Mucosa of gallbladder (tissue), 1 donor: ENCODE data around the gene PROM2. TPM values are rescaled to one million over a fixed set of nuclear protein-coding genes. Genes with fewer than 3 reads are reported as not detected.
A peak's percentile ranks its signal among the peaks of the same experiment; 100 is the strongest.

Experiments
- DNase-seq: peaks from one replicate; pipeline ENCODE4 v3.0.0-alpha.2; 2020; ENCODE audit warnings: low spot score
- total RNA-seq: library from RNA; stranded (reverse); gene quantifications from one replicate; pipeline ENCODE4 v1.2.1, GENCODE V29; 2021
- donor health status: DM: no; HTN: no; CAD: no.

PROM2 gene
- total RNA-seq, 1 donor from 2014 or later, result 202 TPM

DNA sequence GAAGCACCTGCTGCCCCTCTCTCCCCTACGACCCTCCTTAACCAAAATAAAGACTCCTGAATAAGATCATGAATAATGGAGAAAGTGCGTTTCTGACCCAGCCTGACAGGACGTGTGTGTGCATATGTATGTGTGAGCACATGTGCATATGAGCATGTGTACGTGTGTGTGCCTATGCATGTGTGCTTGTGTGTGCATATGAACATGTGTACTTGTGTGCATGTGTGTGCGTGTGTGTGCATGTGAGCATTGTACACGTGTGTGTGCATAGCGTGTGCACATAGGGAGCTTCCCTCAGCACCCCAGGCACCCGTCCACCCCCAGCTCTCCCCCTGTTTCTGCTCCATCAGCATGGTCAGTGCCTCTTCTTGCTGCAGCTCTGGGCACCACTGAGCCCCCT, 33.6 kb downstream of the PROM2 start:
- DNase-seq, result no peak

DNA sequence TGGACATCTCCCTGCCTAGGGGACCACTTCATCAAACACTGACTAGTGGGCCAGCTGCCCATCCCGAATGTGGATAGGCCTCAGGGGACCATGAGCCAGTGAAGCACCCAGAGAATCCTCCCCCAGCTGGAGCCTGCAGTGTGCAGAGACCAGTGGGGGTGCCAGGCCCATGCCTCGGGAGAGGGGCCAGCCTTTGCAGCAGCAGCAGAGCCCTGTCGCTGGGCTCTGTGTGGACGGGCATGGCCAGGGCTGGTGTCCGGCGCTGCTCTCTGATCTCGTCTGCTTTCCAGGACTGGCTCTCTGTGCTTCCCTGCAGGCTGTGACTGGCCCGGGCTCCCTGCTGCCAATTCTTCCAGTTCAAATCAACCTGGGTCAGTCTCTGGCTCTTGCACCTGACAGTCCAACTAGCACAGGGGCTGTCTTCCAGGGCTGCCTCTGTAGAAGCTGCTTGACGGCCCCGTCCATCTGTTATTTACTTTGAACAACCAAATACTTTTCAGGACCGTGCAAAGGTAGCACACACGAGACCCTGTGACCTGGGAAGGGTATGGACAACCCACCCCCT, 34.3 kb downstream of the PROM2 start:
- no peak for DNase-seq

DNA sequence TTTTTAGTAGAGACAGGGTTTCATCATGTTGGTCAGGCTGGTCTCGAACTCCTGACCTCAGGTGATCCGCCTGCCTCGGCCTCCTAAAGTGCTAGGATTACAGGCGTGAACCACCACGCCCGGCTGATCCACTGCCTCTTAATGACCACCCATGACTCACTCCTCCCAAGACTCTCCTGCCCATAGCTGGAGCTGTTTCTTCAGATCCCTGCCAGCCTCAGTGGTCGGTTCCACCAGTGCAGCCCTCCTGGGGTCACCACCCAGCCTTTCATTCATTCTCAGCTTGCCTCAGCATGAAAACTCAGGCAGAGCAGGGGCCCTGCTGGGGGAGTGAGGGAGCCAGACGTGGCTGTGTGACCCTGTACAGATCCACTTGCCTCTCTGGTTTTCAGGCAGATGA, 35.4 kb downstream of the PROM2 start:
- DNase-seq, result no peak

DNA sequence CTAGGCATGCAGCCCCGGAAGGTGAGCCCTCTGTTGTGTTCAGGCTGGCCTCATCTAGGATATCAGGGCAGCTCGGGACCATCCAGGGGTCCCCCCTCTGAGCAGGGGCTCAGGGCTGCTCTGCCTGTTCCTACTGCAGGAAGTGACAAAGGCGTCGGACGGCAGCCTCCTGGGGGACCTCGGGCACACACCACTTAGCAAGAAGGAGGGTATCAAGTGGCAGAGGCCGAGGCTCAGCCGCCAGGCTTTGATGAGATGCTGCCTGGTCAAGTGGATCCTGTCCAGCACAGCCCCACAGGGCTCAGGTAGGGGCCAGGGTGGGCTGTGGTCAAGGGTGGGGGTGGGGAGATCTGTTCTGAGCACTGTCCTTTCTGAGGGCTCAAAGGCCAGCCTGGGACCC, 36.0 kb downstream of the PROM2 start:
- no peak for DNase-seq

DNA sequence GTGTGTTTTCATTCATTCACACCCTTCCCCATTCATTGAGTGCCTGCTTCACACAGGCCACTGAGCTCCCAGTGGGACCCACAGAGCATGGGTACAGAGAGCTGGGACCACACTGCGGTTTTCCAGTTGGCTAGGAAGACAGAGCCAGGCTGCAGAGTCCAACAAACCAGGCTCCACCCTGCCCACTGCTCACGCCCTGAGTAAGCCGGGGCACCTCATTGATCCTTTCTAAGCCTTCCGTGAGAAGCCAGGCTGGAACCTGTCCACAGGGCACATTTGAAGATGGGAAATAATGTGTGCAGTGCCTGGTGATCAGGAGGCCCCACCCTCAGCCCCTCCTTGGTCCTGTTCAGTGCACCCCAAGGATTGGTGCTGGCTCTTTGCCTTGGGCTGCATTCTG, 36.4 kb downstream of the PROM2 start:
- peak; percentile 83 for DNase-seq

DNA sequence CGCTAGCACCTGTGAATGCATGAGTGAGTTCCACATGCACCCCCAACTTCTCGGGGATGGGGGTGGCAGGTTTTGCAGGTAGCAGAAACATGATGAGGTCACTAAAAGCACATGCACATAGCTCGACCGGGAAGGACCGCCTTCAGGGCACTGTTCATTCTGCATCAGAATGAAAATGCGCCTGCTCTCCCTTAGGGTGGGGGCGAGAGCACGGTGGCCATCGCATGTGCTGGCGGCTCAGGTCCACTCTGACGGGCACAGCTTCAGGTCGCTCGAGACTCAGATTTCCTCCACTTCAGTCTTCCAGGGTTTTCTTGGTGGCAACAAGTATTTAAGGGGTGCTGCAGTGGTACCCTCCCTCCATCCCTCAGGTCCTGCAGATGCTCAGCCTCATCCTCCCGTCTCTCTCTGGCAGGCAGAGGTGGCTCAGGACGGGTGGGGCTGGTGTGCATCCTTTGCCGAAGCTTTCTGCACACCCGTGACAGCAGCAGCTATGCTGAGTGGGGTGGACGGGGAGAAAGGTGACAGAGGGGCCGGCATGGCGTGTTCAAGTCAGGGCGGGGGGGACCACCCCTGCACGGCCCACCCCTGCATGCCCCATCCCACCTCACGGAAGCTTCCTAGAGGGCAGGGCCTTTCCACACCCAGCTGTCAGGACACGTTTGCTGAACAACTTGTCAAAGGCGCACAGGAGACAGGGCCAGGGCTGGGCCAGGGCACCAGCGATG, 37.7 kb downstream of the PROM2 start:
- DNase-seq, result no peak

DNA sequence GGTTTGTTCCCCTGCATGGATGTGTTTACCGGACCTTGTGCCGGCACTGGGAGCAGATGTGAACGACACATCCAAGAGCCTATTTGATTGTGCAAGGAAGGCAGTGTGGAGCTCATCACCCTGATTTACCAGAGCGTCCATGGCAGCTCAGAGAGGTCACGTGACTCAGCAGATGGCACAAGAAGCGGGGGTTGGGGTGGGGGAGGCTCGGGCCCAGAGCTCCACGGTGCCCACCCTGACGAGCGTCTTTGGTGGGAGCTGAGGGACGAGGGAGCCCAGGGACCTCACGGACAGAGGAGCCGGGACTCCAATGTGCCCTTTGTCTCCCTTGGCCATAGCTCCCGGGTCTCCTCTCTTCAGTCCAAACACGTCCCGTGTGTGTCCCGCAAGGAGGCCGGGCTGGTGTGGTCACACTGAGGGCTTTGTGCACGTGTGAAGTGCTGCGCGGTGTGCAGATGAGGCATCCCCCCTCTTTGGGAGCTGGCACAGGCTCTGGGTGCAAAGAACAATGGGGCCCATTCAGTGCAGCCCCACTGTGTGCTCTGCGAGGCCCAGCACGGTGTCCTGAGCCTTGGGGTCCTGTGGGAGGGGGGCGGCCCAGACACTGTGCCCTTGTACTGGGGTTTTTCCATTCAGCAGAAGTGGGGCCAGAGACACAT, 38.4 kb downstream of the PROM2 start:
- no peak for DNase-seq

DNA sequence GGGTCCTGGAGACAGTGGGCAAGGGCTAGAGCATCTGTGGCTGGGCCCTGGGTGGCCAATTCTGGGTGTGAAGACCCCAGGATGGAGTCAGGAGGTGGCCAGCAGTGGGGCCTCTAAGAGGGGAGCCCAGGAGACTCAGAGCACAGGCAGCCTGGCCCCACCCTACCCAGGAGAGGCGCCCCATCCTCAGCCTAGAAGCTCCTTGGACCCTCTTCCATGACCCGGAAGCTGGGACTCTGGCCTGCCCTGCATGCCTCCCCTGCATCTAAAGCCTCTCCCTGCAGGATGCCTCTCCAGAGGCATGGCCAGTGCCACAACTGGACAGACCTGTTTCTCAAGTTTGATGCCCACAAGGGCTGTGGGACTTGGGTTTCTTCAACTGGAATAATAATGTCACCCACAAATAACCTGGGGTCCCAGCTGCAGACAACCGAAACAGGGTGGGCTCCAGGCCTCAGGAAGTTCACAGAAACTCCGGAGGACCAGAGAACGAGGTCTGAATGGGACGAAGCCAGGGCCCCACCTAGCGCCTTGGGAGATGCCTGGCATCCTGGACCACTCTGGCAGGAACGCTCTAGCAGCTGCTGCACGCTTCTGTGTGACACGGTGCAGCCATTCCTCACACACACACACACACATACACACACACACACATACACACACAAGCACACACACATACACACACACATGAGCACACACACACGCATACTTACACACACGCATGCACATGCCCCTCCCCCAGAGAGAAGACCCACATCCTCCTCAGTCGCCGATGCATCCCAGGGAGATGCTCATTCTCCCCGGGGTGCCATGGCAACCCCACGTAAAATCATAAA, 39.3 kb downstream of the PROM2 start:
- peak; percentile 66 for DNase-seq

DNA sequence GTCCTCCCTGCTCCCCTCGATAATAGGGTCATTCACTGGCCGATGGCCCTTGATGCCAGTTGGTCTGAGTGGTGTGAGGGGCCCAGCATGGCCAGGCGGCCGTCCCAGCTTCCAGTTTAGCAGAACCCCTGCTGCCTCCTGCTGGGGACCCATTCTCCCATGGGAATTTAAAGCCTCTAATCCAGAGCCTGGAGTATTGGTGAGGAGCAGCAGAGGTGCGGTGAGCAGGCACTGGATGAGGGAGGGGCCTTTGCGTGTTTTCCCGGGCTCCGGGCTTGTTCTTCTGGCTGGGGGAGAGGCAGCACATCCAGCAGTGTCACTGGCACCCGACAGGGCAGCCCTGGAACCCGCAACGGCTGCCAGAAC, 40.3 kb downstream of the PROM2 start:
- DNase-seq, result no peak

DNA sequence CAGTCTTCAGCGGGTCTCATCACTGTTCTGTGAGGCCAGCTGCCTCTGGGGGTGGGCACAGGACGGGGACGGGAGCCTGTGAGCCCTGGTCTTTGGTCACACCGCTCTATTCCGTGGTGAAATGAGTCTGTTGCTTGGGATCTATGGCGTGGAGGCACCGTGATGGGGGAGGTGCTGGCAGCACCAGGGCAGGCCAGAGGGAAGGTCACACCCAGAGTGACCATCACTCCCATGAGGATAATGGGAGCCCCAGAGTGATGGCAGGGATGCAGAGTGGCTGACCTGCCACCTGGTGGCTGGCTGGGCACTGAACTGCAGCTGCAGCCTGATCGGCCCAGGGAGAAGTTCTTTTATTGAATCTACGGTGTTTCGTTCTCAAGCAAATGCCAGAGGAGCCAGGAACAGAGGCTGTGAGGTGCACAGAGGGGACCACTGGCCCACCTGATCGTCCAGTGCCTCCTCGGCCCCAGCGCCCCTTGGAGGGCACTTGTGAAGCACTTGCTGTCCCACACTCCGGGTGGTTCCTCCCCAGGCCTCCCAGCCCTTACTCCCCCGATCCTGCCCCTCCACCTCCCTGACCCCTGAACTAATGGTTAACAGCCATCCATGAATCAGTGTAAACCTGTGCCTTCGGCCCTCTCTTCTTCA, 40.8 kb downstream of the PROM2 start:
- DNase-seq, result peak; percentile 32

DNA sequence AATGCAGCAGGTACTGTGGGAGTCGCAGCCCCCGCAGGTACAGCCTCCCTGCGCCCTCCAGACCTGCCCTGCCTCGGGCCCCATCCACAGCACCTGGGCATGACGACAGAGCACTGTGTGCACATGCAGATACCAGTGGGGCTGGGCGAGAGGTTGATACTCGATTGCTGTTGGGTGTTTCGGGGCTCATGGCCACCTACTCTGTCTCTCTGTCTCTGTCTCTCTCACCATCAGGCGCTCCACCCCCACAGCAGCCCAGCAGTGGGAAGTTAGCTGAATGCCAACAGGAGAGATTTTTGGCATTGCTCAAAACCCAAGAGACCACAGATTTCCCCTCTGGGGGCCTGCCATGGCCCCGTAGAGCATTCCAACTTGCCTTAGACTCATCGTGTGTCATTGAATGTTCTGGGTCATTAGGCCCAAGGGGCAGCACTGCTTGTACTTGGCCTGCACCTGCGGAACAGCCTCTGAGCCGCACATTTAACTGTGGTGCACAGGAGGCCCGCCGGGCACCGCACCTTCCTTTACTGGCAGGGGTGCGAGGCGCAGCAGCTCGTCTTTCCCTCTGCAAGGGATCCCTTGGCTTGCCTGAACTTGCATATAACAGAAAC, 41.7 kb downstream of the PROM2 start:
- no peak for DNase-seq

DNA sequence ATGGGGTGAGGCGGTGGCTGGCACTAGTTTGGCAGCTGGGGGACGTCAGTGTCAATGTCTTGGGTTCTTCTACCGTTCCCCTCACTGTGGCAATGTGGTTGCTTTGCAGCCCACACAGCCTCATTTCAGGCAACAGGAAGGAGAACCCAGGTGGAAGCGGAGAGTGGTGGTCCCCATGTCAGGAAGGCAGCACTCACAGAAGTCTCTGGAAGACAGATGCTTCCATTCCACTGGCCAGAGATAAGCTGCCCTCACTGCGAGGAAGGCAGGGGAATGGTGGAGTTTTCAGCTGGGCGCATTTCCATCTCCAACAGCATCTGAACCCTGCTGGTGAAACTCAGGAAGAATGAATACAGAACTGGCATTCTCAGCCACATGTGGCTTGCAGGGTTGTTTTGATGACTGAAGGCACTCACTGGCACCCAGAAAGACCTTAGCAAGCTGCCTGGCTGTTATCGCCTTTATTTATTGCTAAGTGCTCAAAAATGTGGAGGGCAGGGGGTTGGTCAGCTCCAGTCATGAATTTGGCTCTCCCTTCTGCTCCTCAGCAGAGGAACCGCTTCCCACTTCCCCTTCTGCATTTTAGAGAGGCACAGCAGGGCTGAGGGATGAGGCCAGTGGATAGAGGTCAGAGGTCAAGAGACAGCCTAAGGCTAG, 42.3 kb downstream of the PROM2 start:
- no peak for DNase-seq

DNA sequence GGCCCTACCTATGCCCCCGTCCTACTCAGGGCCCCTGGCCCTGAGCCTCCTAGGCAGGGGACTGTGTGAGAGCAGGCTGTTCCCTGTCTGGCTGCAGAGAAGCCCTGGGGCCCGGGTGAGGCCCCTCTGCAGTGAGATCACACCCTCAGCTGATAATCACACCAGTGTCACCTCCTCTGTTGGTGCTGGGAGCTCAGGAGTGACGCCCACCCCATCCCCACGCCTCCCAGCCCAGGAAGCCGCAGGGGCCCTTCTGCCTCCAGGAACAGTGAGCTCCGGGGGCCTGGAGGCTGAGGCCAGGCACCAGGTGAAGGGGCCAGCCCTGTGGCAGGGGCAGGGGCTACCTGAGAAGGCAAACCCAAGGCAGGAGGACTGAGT, 42.9 kb downstream of the PROM2 start:
- DNase-seq, result no peak

DNA sequence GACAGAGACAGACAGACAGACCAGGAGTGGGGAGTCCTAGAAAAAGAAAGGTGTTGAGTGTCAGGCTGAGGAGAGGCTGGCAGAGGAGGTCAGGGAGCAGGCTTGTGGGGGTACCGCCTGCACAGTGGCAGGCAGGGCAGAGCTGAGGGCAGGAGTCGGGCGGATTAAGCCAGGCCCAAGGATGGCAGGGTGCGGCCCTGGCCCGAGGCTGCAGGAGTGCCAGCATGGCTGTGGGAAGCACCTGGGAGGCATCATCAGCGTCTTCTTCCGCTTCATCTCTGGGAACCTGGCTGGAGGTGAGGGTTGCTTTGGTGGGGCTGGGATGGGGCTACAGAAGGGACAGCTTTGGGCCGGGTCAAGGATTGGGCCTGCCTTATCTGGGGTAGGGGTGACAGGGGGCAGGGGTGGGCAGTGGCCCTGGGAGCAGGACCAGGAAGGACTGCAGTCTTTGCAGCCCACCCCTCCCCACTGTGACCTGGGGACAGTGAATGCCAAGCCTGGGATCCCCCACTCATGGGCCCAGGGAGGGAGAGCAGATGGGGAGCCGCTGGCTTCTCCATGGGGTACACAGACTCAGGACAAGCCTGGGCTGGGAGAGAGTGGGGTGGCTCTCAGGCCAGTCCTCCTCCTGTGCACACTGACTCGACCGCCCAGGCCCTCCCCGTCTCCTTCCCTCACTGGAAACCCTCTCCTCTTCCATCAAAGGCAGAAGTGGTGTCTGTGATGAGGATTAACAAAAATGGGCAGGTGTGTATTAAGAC, 43.6 kb downstream of the PROM2 start:
- DNase-seq, result no peak

DNA sequence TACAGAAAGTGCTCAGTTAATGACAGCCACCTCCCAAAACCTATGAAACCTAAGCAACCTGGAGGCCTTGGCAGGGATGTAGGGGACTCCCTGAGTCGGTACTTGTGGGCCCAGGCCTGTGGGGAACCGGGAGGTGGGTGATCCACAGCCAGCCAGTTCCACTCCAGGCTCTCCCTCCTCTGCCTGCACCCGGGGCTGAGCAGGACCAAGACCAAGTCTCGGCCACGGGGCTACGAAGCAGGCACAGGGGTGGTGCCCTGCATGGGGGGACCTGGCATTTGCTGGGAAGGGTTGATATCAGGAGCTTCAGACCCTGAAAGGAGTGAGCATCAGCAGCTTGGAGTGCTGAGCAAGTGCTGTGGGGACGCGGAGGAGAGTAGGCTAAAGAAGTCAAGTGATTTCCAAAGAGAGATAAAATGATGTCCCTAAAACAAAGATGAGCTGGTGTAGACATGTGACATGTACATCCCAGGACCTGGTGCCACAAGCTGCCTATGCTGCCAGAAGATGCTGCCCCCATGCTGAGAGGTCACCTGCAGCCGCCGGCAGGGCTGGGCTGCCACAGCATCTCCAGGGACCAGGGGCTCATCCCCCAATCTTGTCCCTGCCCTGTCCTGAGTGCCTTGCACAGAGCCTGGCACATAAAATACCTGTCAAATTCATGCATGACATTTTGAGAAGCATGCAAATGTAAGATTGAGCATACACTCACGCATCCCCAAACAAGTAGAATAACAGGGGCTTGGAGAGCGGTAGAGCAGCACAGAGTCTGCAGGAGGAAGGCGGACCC, 44.4 kb downstream of the PROM2 start:
- no peak for DNase-seq

DNA sequence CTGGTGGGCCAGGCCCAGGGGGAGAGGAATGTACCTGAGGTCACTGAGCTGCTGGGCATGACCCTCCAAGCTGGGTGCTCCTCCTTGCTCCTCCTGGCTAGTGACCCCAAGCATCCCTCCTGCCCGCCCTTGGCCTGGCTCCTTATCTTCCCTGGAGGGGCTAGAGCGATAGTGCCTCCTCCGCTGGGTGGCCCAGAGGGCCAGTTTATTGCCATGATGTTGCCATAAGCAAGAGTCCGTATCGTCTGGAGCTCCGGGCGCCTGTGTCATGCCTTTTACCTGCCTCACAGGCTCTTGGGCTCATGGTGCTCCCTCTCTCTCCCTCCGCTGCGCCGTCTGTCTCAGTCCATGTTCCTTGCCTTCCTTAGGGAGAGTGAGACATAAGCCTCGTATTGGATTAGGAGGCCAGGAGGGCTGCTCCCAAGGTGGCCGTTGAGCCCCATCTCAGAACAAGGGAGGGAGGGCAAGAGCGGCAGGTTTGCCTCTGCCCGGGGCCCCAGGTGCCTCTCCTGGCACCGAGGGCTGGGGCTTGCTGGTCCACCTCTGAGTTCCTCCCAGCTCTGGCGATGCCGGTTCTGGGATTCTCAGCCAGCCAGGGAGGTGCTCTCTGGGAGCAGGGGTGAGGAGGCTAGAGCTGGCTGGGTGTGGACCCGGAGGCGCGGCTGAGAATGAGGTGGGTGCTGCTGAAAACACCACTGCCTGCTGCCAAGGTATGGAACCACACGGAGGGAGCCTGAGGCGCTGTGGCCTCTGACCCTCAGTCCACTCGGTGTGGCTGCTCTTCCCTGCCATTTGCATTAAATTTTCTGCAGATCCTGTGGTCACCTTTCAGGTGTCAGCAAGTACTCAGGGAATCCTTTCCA, 45.5 kb downstream of the PROM2 start:
- DNase-seq, result no peak

DNA sequence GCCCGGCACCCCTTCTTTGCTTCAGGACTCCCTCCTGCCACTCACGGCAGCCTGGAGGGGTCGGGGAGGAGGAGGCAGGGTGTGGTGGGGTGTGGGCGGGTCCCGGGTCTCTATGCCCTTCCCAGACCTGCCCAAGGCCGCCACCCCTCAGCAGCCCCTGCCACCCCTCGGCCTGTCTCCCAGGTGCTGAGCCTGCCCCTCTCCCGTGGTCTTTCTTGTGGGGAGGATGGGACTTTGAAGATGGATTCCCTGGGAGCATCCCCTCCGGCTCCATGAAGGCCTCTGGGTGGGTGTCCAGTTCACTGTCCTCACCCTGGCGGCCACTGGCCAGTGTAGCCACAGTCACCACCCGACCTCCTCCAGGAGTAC, 46.1 kb downstream of the PROM2 start:
- no peak for DNase-seq

DNA sequence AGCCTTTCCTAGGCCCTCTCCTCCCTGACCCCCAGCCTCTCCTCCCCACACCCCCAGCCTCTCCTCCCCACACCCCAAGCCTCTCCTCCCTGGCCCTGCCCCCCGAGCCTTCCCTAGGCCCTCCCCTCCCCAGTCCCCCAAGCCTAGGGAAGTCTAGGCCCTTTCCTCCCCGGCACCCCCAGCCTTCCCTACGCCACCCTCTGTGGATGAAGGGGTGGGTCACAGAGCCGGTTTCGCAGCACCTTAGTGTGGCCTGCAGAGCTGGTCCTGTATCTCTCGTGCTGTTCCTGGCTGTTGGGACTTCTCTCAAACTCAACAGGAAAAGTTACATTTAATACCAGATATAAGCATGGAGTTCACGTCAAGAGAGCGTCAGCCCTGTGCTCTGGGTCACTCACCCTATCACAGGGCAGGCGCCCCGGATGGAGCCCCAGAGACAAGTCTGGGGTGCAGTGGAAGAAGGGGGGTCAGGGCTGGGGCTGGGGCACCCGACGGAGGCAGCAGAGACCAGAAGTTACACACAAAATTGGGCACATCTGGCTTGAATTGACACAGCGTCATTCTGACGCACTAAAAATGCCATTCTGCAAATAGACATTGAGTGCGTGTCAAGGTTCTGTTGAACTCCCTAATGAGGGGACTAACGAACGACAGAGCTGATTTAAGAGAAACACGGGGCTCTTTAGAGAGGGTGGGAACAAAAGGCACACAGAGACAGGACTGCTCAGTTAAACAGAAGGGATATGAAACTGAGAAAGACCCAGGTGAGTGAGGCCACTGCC, 46.9 kb downstream of the PROM2 start:
- DNase-seq, result no peak
